GM21825 (cell line): Measurements from ENCODE around the gene NMNAT2.

Experiments used
- ATAC-seq: cut with Tn5 transposase; IDR thresholded peaks from one replicate; pipeline ENCODE4 v1.9.1; 2021; ENCODE audit warnings: mild to moderate bottlenecking, moderate library complexity; ENCODE audit not compliant: unreplicated experiment

NMNAT2 gene

GRCh38 chr1:183368213-183369108 is 49.7 kb downstream of the NMNAT2 start:
- ATAC-seq: no peak

GRCh38 chr1:183366116-183366515 is 52.1 kb downstream of the NMNAT2 start:
- no peak for ATAC-seq

DNA sequence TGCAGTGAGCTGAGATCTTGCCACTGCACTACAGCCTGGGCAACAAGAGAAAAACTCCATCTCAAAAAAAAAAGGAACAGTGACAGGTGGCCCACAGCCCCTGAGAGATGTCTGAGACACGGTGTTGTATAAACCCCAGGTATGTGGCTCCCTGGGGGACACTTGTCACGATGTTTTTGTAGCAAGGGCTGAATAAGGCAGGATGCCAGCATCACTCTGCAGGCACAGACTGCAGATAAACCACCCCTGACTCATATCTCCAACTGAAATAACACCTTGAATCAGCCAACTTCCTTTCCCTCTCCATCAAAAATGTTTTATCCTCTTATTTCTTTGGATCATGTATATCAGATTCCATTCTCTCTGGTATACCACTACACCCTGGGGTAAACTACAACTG is 52.5 kb downstream of the NMNAT2 start:
- no peak for ATAC-seq

DNA sequence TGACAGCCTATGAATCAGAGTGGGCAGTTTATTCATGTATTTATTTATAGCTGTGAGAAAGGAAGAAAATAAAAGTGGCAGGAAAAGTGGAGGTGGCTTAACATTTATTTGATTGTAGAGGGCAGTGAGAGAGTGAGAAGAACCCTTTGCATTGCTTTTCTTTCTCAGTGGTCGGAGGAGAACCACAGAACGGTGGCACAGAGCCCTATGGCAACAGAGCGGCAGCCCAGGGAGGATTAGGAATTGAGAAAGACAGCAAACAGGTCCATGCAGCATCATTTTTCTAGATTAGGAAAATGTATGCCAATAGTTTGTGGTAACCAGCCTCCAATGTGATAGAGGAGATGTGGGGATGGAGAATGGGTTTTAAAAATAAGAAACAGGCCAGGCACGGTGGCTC is 53.1 kb downstream of the NMNAT2 start:
- no peak for ATAC-seq

GRCh38 chr1:183363972-183364371 is 54.2 kb downstream of the NMNAT2 start:
- ATAC-seq: no peak

DNA sequence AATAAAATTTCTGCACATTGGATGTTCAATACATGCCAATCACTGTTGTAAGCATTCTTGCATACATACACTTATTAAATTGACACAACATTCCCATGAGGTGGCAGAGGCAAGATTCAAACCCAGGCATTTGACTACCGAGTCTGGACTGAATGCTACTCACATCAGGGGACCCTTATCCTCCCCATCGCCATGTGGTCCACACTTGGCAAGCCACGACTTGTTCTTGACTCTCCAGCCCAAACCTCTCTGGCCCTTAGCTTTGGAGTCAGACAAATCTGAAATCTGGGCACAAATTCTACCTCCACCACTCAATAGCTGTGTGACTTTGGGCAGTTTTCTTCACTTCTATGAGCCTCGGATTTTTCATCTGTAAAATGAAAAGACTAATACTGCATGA is 57.1 kb downstream of the NMNAT2 start:
- no peak for ATAC-seq

DNA sequence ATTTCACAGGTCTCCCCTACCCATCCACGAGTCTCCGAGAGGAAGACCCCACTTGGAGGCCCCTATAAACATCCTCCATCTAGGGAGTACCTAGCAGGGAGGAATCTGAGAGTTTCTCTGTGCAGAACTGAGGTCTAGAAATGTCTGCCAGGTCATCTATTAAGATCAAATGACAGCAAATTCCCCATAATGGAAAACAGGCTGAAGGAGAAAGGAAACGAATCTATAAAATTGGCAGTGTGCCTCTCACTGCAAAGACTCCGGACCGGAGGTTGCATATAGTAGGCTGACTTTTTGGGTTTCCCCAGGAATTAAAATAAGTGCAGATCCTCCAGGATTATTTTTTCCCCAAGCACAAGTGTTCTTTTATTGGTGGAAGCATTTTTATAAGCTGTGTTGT is 57.7 kb downstream of the NMNAT2 start:
- ATAC-seq: no peak

- no peak for ATAC-seq
Measured at GRCh38 chr1:183356534-183357182, 61.5 kb downstream of the NMNAT2 start.

GRCh38 chr1:183355797-183356196 is 62.4 kb downstream of the NMNAT2 start:
- no peak for ATAC-seq

DNA sequence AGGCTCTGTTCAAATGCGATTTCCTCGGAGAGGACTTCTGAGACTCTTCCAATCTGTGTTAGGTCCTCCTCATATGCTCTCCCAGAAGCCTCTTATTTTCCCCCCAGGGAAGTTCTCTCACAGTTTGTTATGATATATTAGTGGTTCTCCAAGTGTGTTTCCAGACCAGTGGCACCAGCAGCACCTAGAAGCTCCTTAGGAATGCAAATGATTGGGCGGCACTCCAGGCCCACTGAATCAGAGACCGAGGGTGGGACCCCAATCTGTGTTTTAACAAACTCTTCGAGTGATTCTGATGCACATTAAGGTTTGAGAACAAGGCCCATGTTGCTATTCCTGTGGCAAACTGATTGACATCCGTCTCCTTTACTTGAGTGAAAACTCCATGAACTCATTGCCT is 63.0 kb downstream of the NMNAT2 start:
- ATAC-seq: no peak

DNA sequence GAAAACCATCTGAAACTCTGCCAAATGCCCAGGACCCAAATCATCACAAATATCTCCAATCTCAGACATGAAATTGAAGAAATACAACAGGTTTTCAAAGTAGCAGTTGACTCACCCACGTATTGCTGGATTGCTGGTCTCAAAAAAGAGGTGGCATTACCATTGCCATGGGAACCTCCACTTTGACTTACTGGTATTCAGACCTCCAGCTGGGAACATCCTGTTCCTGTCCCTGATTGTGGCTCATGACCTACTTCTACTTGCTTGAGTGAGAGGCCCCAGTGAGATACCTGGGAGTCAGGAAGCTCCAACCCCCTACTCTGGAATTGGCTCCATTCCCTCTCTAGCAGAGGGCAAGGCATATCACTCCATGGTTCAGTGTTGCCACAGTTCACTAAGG is 64.6 kb downstream of the NMNAT2 start:
- ATAC-seq: no peak

DNA sequence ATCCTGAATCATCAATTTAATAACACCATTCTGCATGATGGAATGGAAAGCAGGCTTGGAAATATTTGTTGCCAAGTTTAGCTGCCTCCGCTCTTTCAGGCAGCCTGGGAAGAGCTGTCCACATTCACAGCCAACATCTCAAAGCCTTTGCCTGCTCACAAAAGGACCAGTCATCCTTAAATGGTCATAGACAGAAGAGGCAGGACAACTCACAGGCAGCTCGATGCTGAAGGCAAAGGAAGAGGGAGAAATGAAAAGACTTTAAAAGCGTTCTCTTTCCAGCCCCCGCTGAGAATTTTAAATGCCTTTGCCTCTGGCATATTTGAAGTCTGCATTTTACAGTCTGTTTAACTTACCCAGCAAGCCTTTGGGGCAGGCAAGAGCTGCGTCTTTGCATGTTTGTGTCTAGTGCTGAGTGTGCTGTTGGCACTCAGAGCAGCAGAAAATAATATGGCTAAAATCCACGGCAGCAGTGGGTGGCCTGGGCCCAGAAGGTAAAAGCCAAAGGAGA is 68.9 kb downstream of the NMNAT2 start:
- ATAC-seq: no peak

DNA sequence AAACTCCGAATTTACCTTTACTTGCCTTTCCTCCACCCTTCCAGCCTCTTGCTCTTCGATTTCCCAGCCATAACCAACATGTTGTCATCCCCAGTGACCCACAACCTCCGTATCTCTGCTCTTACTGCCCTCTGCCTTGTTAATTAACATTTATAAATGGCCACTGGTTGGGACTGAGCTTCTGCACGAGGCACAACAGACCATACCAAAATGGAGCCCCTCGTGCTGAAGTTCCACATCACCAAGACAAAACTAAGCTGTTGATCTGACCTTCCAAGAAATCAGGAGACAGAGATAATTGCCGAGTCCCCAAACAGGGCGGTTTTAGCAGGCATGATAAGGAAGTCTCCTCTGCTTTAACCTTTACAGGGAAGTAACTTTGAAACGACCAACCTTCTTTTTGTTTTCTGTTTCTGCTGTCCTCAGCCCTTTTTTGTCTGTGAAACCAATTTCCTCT is 71.9 kb downstream of the NMNAT2 start:
- ATAC-seq: no peak

GRCh38 chr1:183339556-183340167 is 78.5 kb downstream of the NMNAT2 start:
- no peak for ATAC-seq

DNA sequence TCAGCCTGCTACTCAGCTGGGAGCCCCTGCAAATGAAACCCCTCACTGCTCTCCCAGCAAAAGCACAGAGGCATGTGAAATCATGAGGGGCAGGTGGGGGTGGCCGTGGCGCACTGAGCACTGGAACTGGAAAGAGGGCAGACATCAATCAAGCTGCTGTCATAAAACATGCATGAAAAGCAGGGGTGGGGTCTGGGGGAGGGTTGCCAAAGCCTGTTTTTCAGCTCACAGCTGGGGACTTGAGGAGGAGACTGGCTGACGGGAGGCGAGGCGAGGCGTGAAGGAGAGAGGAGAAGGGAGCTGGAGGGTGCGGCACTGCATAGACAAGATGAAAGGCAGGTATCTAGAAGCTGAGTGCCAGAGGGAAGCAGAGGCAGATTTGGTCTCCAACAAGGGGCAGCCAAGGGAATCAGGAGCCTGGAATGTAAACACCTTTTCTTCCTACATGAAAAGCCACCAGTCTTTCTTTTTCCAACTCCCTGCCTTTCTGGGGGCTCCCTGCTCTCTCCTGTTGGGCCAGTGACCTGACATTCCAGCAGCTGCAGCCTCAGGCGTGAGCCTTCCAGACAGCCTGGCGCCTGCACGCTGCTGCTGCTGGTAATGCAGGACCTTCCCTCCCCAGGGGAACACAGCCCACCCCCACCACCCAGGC is 87.0 kb downstream of the NMNAT2 start:
- no peak for ATAC-seq

DNA sequence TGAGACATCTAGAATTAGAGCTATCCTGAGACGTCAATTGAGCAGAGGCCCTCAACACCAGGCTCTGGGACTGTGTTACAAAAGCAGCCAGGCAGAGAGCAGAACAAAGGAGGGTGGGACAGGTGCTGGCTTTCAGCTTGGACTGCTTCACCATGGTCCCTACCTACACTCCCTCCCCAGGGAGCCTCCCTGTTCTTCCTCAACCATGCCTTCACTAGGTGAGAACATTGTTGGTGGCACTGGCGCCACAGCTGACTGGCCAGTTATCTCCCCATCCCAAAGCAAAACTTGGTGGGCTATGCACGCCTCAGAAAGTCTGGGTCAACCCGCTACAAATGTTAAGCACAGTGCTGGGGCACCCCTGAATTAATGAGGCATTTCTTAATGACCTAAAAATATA is 87.8 kb downstream of the NMNAT2 start:
- no peak for ATAC-seq

GRCh38 chr1:183328371-183328770 is 89.8 kb downstream of the NMNAT2 start:
- ATAC-seq: no peak

GRCh38 chr1:183327434-183328290 is 90.5 kb downstream of the NMNAT2 start:
- ATAC-seq: no peak

GRCh38 chr1:183323849-183324683 is 94.1 kb downstream of the NMNAT2 start:
- ATAC-seq: no peak
